ENCODE results near the gene SERP2.

The SERP2 gene

GRCh38 chr13:44420376-44421220, 47.0 kb downstream of the SERP2 start:
- TF ChIP-seq CTCF (IDR thresholded peaks at IDR 0.05), result no peak
- H3K9ac ChIP-seq, result no peak overlapping the region
- no peak overlapping the region for H3K4me2 ChIP-seq (ENCODE audit: low read length)
- no peaks in the 10 kb centered on the region for H3K9me3 ChIP-seq (ENCODE audit: control insufficient read depth, low read length)
- no peaks in the 10 kb centered on the region for H3K27me3 ChIP-seq (ENCODE audit: control insufficient read depth, insufficient read depth, low read length)
- H3K36me3 ChIP-seq (ENCODE audit: control insufficient read depth, insufficient read depth, low read length), result no peaks in the 10 kb centered on the region
- no peak overlapping the region for H3K27ac ChIP-seq
- no peaks in the 10 kb centered on the region for H3K4me1 ChIP-seq
- H3K79me2 ChIP-seq, result no peaks in the 10 kb centered on the region
- no peak overlapping the region for H3K4me3 ChIP-seq (ENCODE audit: low read depth, low read length)
- no peak overlapping the region for H2AFZ ChIP-seq

DNA sequence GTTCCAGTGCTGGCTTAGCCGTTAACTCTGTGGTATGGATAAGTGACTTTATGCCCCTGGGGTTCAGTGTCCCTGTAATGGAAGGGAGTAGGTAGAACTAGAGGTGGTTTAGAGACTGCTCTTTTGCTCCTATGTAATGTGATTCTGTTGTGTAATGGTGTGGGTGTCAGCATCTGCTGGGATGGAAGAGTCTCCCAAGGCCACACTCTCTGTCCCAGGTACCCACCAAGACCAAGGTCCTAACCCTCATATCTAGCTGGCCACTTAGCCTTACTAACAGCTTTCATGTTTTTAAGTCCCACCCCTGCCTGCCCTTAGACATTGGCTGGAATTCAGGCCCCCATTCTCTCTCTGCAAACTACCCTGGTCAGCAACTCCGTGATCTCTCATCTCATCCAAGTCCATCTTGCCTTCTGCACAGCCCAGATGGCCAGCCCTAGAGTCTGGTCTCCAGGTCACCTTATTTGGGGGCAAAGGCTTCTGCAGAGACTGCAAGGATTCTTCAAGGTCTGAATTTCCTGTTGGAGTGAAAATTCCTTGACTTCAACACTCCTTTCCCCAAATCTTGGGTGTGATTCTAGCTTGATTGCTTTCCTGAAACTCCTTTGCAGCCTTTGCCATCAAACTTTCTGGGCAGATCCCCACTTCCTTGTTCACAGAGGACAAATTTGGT, 48.4 kb downstream of the SERP2 start:
- H3K27ac ChIP-seq, result no peak overlapping the region
- H3K9ac ChIP-seq, result no peak overlapping the region
- no peaks in the 10 kb centered on the region for H3K79me2 ChIP-seq
- H3K4me3 ChIP-seq (ENCODE audit: low read depth, low read length), result no peak overlapping the region
- no peaks in the 10 kb centered on the region for H3K36me3 ChIP-seq (ENCODE audit: control insufficient read depth, insufficient read depth, low read length)
- no peaks in the 10 kb centered on the region for H3K9me3 ChIP-seq (ENCODE audit: control insufficient read depth, low read length)
- no peak overlapping the region for H3K4me2 ChIP-seq (ENCODE audit: low read length)
- no peak for TF ChIP-seq CTCF (IDR thresholded peaks at IDR 0.05)
- no peaks in the 10 kb centered on the region for H3K4me1 ChIP-seq
- H2AFZ ChIP-seq, result no peak overlapping the region
- no peaks in the 10 kb centered on the region for H3K27me3 ChIP-seq (ENCODE audit: control insufficient read depth, insufficient read depth, low read length)

DNA sequence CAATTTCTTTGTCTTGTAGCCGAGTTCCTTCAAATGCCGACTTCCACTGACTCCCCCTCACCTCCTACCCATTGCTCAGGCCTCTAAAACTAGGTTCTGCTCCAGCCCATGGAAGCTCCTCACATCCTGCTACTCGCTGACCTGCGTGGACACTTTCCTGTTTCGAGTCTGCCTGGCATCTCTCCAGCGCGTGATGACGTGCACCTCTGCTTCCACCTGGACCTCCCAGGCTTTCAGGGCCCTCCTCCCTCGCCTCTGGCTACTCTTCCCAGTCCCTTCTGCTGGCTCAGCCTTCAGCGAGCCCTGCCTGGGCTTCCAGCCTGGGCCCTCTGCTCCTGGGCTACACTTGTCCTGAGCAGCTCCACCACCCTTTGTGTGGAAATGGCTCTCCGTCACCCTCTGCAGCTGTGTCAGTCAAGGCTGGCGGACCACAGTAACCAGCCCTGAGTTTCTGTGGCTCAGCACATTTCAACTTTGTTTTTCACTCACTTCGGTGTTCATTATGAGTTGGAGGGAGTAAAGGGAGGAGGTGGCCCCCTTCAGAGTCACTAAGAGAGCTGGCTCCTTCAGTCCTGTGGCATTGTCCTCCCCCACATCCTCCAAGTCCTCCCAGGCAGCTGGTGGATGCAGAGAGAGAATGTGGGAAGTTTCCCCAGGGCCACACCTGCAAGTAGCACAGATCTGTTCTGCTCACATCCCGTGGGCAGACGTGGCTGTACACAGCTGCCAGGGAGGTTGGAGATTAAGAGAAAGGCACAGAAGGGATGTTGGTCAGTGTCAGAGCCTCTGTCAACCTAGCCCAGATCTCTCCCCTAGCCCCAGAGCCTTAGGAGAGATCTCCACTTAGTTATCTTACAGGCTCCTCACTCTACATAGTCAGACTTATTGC, 49.4 kb downstream of the SERP2 start:
- Histone ChIP-seq H3K27ac (no peak overlapping the region), H3K4me3 (ENCODE audit: low read depth, low read length) (no peak overlapping the region), H2AFZ (no peak overlapping the region), H3K4me1 (no peaks in the 10 kb centered on the region), H3K79me2 (no peaks in the 10 kb centered on the region), H3K4me2 (ENCODE audit: low read length) (no peak overlapping the region), H3K9me3 (ENCODE audit: control insufficient read depth, low read length) (no peaks in the 10 kb centered on the region), H3K9ac (no peak overlapping the region), H3K27me3 (ENCODE audit: control insufficient read depth, insufficient read depth, low read length) (no peaks in the 10 kb centered on the region), H3K36me3 (ENCODE audit: control insufficient read depth, insufficient read depth, low read length) (no peaks in the 10 kb centered on the region)
- TF ChIP-seq CTCF (IDR thresholded peaks at IDR 0.05), result no peak

DNA sequence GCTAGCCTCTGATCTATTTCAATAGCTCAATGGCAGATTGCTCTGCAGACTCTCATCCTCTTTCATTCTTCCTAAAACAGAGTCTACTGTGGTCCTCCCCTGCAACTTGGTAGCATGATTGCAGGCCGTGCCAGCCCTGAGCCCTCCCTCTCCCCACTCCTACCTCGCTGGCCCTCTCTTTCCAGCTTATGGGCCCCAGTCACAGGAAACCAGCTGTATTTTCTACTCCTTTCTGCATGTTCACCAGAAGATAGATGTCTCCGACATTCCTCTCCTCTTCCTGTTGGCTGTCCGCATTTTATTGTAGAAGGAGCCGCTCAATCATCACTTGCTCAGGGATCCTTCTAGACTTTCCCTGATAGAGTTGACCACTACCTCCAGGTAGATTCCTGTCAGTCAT, 50.2 kb downstream of the SERP2 start:
- H3K27me3 ChIP-seq (ENCODE audit: control insufficient read depth, insufficient read depth, low read length), result no peaks in the 10 kb centered on the region
- H3K4me3 ChIP-seq (ENCODE audit: low read depth, low read length), result no peak overlapping the region
- H3K36me3 ChIP-seq (ENCODE audit: control insufficient read depth, insufficient read depth, low read length), result no peaks in the 10 kb centered on the region
- H2AFZ ChIP-seq, result no peak overlapping the region
- no peaks in the 10 kb centered on the region for H3K4me1 ChIP-seq
- no peak overlapping the region for H3K9ac ChIP-seq
- H3K4me2 ChIP-seq (ENCODE audit: low read length), result no peak overlapping the region
- H3K9me3 ChIP-seq (ENCODE audit: control insufficient read depth, low read length), result no peaks in the 10 kb centered on the region
- TF ChIP-seq CTCF (IDR thresholded peaks at IDR 0.05), result no peak
- no peaks in the 10 kb centered on the region for H3K79me2 ChIP-seq
- H3K27ac ChIP-seq, result no peak overlapping the region
